ENCODE results near the gene PTPRA. TPM values are rescaled to one million over a fixed set of nuclear protein-coding genes. Genes with fewer than 3 reads are reported as not detected.

PTPRA gene
- total and polyA plus RNA-seq, 2 of the 4 experiments (the other 2 are of a cell fraction): 35.0 to 50.0 TPM

GRCh38 chr20:2875690-2876203 lies 2.5 kb downstream of the PTPRA start:
- Histone ChIP-seq H2BK15ac (ENCODE audit: low read depth, low read length) (no peak overlapping the region), H4K20me1 (ENCODE audit: insufficient read depth, low read length) (peaks cover 35% of the 10 kb centered on the region)
- WGBS, 2 experiments (ENCODE audit: extremely low coverage in 2 of 2, insufficient read length in 1 of 2): 87% methylated on average over 3 of the region's 5 CpGs; no CpG with 5 or more reads in 1 of the 2 experiments

More at GRCh38 chr20:2875690-2876203, 2.5 kb downstream of the PTPRA start:
- H2BK5ac ChIP-seq (ENCODE audit: low read depth, low read length, poor library complexity, severe bottlenecking): no peak overlapping the region
- no peak overlapping the region for H3K14ac ChIP-seq (replicated peaks; ENCODE audit: low read depth, low read length)
- no peak overlapping the region for H3K18ac ChIP-seq (ENCODE audit: low read depth, low read length)
- no peak overlapping the region for H2AK9ac ChIP-seq (replicated peaks; ENCODE audit: low read depth, low read length, poor library complexity)
- POLR2A ChIA-PET (ENCODE audit: unreplicated experiment): no interaction called here
- no peak overlapping the region for H3K56ac ChIP-seq (ENCODE audit: extremely low read depth, insufficient read depth, low read length)
- BruUV-seq (replicated peaks): no TSS peak
- ATAC-seq (ENCODE audit: low read depth): no peak
- dilution Hi-C loops (cut with HindIII; ENCODE audit: low sequenced_read_pairs, unreplicated experiment): no loop called here
- H2AK5ac ChIP-seq (ENCODE audit: low read depth, low read length): no peak overlapping the region
- no peaks in the 10 kb centered on the region for H3K36me3 ChIP-seq (ENCODE audit: control insufficient read depth, insufficient read depth, low read length)
- no peak overlapping the region for H3K4me3 ChIP-seq (ENCODE audit: insufficient read depth, low read depth, low read length)
- no peak overlapping the region for H4K91ac ChIP-seq (ENCODE audit: insufficient read depth, low read depth, low read length)
- CTCF ChIA-PET: no interaction called here
- no peak overlapping the region for H2BK20ac ChIP-seq (ENCODE audit: low read depth, low read length)
- no peak overlapping the region for H2AFZ ChIP-seq (replicated peaks; ENCODE audit: low read length, poor library complexity)
- no peak overlapping the region for H4K8ac ChIP-seq (ENCODE audit: low read depth in 2 of 2, low read length in 2 of 2)
- in situ Hi-C loops (cut with MboI; ENCODE audit: low sequenced_read_pairs): loop anchor here (10.0 kb wide), 1 partner anchor 119 kb away; no protein-coding TSS in a partner anchor
- H3K27me3 ChIP-seq (ENCODE audit: control insufficient read depth, insufficient read depth, low read length): no peaks in the 10 kb centered on the region
- H3K4me1 ChIP-seq (ENCODE audit: control insufficient read depth, insufficient read depth, low read length): peaks cover 15% of the 10 kb centered on the region
- TF ChIP-seq CTCF (conservative IDR thresholded peaks at IDR 0.05; ENCODE audit: low read depth, low read length) (no peak), POLR2A (IDR thresholded peaks at IDR 0.05; ENCODE audit: low read depth, low read length) (no peak), SMC3 (IDR thresholded peaks at IDR 0.05; ENCODE audit: low read depth, low read length) (no peak), RCOR1 (IDR thresholded peaks at IDR 0.05; ENCODE audit: insufficient replicate concordance, low read length) (no peak), USF2 (IDR thresholded peaks at IDR 0.05; ENCODE audit: low read depth, low read length) (no peak), CHD1 (IDR thresholded peaks at IDR 0.05; ENCODE audit: low read depth, low read length) (no peak), CEBPB (IDR thresholded peaks at IDR 0.05; ENCODE audit: low read depth, low read length) (no peak), FOS (IDR thresholded peaks at IDR 0.05; ENCODE audit: low read depth, low read length) (no peak), RAD21 (IDR thresholded peaks at IDR 0.05; ENCODE audit: low read length) (no peak), MXI1 (IDR thresholded peaks at IDR 0.05; ENCODE audit: borderline replicate concordance, low read depth, low read length) (no peak), MAFK (IDR thresholded peaks at IDR 0.05; ENCODE audit: low read depth, low read length) (no peak), NFE2L2 (IDR thresholded peaks at IDR 0.05; ENCODE audit: low read depth, low read length) (no peak), BHLHE40 (IDR thresholded peaks at IDR 0.05; ENCODE audit: low read depth, low read length) (no peak), MAZ (IDR thresholded peaks at IDR 0.05; ENCODE audit: borderline replicate concordance, low read depth, low read length) (no peak), RFX5 (IDR thresholded peaks at IDR 0.05; ENCODE audit: low read depth, low read length) (no peak), ELK1 (IDR thresholded peaks at IDR 0.05; ENCODE audit: borderline replicate concordance, low read depth, low read length) (no peak)
- peaks cover 14 to 69% of the 10 kb centered on the region in 2 experiments for H3K79me1 ChIP-seq (ENCODE audit: low read depth in 1 of 2, low read length in 2 of 2)
- no peak for DNase-seq
- no peak overlapping the region for H3K23ac ChIP-seq (ENCODE audit: low read depth, low read length)
- H3K9me1 ChIP-seq (ENCODE audit: insufficient read depth, low read length): peaks cover 23% of the 10 kb centered on the region
- H2BK120ac ChIP-seq (ENCODE audit: low read depth, low read length): no peak overlapping the region
- H3K27ac ChIP-seq (ENCODE audit: insufficient read depth, low read length): no peak overlapping the region
- no peaks in the 10 kb centered on the region for H3K9me3 ChIP-seq (ENCODE audit: control insufficient read depth, insufficient read depth, low read length)
- no peak overlapping the region for H3K4me2 ChIP-seq (ENCODE audit: low read depth, low read length)
- H3K9ac ChIP-seq (ENCODE audit: low read depth, low read length): no peak overlapping the region
- no peak overlapping the region for H3K4ac ChIP-seq (ENCODE audit: low read depth, low read length)
- intact Hi-C loops (cut with micrococcal nuclease): no loop called here
- no peak overlapping the region for H4K5ac ChIP-seq (ENCODE audit: low read depth, low read length)

Measured in IMR-90 (cell line).